A673 (cell line): Measurements from ENCODE around the gene SLX4IP.

Experiments
- EZH2 ChIP-seq: fragments of 200-600 bp; sonication (generic); IDR thresholded peaks from 2 replicates; pipeline ENCODE4 v1.6.1; 2017; ENCODE audit warnings: borderline replicate concordance, low read depth, mild to moderate bottlenecking, mixed read lengths, antibody characterized with exemption, low read length; ENCODE audit not compliant: poor library complexity, severe bottlenecking
- TF ChIP-seq, protein P1 (sequence below): fragments of 300-800, 200-600 bp; sonication (generic); conservative IDR thresholded peaks from 2 replicates; pipeline ENCODE4 v1.5.1; 2017; ENCODE audit warnings: low read depth, mild to moderate bottlenecking, antibody characterized with exemption, low read length, moderate library complexity, mixed read lengths

DNA sequence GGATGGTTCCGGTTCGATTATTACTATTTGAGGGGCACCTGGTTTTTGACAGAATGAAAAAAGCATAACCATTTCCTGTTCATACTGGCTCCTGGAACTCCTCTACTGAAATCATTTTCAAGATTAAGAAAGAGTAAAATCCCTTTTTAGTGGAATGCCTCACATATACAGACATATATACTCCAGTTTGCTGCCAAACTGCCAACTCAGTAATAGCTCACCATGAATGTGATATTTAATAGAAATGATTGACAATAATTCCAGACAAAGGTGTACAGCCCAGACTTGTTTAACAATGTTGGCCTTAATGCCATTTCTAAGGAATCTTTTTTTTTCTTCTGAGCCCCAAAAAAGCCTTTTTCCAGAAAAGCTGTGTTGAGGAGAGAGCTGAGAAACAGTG is 145.6 kb downstream of the SLX4IP start:
- TF ChIP-seq, protein P1, sequence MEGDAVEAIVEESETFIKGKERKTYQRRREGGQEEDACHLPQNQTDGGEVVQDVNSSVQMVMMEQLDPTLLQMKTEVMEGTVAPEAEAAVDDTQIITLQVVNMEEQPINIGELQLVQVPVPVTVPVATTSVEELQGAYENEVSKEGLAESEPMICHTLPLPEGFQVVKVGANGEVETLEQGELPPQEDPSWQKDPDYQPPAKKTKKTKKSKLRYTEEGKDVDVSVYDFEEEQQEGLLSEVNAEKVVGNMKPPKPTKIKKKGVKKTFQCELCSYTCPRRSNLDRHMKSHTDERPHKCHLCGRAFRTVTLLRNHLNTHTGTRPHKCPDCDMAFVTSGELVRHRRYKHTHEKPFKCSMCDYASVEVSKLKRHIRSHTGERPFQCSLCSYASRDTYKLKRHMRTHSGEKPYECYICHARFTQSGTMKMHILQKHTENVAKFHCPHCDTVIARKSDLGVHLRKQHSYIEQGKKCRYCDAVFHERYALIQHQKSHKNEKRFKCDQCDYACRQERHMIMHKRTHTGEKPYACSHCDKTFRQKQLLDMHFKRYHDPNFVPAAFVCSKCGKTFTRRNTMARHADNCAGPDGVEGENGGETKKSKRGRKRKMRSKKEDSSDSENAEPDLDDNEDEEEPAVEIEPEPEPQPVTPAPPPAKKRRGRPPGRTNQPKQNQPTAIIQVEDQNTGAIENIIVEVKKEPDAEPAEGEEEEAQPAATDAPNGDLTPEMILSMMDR, result no peak
- TF ChIP-seq EZH2, result no peak
